COR-L47 (cell line): Measurements from ENCODE around the gene COL4A4.
"Not testable (repeated sequence)": the region's sequence is repeated elsewhere in the genome, so short reads cannot be mapped to it uniquely, and the experiment has no call there.

Experiments used
- DNase-seq: peaks from one replicate; lab custom pipeline; 2025; lab: John Stamatoyannopoulos, UW

The COL4A4 gene

DNA sequence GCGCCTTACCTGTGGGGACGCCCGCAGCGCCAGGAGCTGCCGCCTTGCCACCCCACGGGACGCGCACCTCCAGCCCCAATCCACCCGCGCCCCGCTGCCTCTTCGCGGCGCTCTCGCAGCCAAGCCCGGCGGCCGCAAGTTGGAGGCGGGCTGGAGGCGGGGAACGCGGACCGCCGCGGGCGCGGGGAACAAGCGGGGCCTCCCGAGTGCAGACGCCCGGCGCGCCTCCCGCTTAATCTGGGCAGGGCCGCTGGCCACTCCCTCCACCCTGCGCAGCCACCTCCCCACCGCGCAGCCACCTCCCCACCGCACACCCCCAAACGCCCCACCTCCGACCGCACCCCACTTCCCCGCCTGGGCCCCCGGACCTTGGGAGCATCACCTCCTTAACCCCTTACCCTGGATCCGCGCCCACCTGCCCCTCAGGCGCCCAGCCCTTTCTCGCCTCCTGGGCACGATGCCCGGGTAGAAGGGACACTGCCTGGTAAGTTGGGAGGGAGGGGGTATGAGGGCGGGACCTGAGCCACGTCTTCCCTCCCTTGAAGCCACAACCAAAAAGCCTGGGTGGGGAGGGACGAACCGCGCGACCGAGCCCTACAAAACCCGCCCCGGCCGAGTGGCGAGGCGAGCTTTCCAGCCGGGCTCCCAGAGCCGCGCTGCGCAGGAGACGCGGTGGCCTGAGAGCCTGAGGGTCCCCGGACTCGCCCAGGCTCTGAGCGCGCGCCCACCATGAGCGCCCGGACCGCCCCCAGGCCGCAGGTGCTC, at the start of gene COL4A4, which contains the start of gene COL4A3:
COL4A4 (minus strand) TSS at position 208 of the 765 bp plus-strand sequence. CDS start 16,722 bp downstream, outside the sequence.
COL4A3 (plus strand) TSS at position 627 of the 765 bp plus-strand sequence; CDS start at position 730, 103 bp downstream.
- peak; percentile 27 for DNase-seq

- no peak for DNase-seq
Measured at GRCh38 chr2:227207573-227207972, 43.6 kb upstream of the COL4A4 start.

DNA sequence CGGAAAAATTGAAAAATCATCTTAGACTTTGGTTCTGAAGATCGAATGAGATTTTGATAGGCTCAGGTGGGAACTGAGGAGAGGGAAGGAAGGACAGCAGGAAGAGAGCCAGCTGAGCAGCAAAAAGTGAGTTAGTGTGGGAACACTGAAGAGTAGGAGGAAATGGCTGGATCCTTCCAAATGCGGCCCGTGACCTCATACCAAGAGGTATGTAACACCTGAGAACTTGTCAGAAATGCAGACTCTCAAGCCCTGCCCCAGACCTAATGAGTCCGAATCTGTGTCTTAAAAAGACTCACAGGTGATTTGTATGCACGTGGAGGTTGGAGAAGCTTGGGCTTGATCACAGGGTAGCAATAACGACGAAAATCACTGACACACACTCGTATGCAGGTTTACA, 42.4 kb upstream of the COL4A4 start:
- DNase-seq: no peak

GRCh38 chr2:227205701-227206100, 41.7 kb upstream of the COL4A4 start:
- no peak for DNase-seq

DNA sequence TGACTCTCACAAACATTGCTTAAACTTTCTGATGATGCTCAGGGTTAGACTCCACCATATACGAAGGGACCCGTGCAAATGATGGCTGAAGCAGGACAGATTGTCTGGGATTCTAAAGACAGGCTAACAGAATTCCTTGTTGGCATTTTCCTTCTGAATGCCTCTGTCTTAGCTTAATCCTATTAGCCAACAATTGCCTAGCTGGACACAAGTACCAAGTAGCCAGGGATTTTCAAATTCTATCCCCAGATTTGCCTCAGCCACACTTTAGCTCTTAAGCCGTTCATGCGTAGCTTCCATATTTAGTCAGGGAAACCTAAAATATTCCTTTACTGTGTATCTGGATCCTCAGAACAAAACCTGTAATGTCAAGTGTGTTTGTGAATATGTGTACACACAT, 40.4 kb upstream of the COL4A4 start:
- DNase-seq: no peak

DNA sequence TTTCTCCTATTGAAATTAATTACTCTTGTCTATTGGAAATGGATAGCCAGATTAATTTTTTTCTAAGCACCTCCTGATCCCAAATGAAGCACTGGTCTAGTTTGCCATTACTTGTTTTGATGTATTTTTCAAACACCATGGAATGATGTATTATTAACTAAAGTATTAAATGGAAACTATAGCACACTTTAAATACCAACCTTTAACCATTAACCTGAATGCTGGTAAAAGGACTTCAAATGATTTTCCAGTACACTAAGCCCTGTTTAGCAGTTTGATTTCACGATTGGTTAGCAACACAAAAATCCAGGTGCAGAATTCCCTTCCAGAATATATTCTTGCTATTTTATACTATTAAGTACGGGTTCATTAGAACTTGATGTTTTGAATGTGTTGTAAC, 37.8 kb upstream of the COL4A4 start:
- DNase-seq: no peak

DNA sequence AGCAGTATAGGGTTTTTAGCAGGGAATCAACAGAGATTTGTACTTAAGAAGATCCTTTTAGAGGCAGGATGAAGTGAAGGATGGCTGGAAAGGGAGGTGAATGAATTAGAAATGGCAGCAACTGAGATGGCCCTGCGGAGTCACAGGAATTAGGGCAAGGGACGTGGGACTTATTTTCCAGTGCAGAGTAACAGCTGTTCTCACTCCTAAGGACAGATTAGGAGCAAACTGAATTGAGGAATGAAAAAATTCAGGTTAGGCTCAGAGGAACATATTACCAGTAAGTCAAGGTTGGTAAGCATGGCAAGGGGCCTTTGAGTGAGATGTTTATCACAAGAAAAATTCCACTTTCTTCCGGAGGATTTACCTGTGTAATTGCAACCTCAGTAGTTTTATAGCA, 34.9 kb upstream of the COL4A4 start:
- DNase-seq: no peak

- DNase-seq: no peak
Measured at GRCh38 chr2:227194219-227194618, 30.2 kb upstream of the COL4A4 start.

DNA sequence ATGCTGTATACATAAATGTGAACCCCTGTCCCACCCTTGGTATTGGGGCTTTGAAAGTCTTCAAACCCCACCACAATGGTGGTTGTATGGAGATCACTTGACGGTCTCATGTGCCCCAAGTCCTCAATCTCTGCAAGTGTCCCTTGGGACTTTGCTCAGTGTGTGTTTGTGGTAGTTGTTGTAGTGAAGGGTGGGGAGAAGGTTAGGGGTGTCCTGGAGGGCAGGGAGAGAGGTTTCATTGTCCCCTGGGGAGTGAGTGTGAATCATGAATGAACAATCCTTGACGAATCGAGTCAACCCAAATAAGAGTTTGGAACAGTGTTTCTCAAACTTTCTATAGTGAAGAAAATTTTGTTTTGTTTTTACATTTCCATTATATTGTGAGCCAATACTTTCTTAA, 28.5 kb upstream of the COL4A4 start:
- DNase-seq: no peak

- DNase-seq: no peak
Measured at GRCh38 chr2:227191367-227191766, 27.4 kb upstream of the COL4A4 start.

DNA sequence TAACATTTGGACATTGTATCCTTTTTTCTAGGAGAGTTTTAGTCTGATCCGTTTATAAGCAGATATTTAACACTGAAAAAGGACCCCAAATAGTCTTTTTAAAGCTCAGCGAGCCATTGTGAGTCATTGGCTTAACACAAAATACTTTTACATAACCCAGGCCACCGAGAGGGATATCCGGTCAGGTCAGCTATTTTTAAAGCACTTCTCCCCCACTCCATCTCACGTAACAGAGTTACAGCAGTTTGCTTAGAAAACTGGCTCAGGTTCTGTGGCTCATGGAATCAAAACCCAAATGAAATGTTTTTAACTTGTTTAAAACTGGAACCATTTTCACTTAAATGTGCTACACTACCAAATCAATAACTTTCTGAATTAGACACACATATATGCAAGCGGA, 24.3 kb upstream of the COL4A4 start:
- no peak for DNase-seq

DNA sequence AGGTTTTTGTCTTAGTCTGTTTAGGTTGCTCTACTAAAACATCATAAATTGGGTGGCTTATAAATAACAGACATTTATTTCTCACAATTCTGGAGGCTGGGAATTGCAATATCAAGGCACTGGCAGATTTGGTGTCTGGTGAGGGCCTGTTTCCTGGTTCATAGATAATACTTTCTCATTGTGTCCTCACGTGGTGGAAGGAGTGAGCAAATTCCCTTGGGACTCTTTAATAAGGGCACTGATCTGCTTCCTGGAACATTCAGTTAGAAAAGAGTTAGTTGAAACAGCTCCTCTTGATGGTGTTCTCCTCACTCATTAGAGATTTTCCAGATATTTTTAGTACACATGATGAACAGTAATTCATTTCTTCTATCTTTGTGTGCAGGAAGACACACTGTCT, 22.7 kb upstream of the COL4A4 start:
- no peak for DNase-seq

- DNase-seq: no peak
Measured at GRCh38 chr2:227185615-227186232, 21.7 kb upstream of the COL4A4 start.

DNA sequence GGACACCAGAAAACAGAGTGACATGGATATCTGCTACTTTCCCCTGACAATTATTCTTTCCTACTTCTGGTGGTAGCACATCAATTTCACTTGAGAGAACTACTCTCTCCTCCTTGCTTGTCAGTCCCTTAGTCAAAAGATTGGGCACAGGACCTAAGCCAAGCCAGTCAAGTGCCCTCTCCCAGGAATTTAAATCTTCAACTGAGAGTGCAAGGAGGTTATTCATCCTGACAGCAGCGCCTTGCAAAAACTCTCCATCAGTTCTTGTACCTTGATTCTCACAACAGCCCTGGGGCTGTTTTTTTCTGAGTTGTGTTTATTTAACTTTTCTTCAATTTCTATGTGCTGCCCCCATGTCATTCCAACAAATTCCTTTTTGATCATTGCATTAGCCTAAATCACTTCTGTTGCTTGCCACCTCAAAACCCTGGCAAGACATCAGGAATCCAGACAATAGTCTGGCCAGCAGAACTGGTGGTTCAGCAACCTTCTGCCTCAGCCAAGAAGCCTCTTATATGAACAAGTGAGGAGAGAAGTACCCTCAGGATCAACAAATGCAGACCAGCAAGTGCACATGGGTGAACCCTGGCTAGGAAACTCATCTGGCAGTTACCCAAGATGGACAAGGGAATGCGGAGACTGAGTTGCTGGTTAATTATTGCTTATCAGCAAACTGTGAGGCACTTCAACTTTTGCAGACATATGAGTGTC, 19.8 kb upstream of the COL4A4 start:
- DNase-seq: no peak

GRCh38 chr2:227182765-227183164, 18.8 kb upstream of the COL4A4 start:
- no peak for DNase-seq

DNA sequence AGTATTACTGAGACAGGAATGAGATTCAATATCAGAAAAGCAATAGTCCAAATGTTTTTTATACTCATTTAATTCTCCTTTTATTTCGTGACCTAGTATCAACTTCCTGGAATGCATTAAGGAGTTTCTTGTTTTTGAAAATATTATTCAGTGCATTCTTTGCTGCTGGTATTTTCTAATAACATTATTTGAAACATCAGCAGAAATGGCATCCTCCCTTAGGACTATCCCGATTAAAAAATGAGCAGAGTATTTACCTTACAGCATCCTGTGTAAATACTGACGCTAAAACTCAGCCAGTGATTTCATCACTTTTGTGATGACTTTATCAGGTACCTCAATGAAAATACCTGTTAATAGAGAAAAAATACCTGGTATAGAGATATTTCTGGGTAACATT, 16.8 kb upstream of the COL4A4 start:
- no peak for DNase-seq

GRCh38 chr2:227179988-227180685, 16.1 kb upstream of the COL4A4 start:
- DNase-seq: no peak

DNA sequence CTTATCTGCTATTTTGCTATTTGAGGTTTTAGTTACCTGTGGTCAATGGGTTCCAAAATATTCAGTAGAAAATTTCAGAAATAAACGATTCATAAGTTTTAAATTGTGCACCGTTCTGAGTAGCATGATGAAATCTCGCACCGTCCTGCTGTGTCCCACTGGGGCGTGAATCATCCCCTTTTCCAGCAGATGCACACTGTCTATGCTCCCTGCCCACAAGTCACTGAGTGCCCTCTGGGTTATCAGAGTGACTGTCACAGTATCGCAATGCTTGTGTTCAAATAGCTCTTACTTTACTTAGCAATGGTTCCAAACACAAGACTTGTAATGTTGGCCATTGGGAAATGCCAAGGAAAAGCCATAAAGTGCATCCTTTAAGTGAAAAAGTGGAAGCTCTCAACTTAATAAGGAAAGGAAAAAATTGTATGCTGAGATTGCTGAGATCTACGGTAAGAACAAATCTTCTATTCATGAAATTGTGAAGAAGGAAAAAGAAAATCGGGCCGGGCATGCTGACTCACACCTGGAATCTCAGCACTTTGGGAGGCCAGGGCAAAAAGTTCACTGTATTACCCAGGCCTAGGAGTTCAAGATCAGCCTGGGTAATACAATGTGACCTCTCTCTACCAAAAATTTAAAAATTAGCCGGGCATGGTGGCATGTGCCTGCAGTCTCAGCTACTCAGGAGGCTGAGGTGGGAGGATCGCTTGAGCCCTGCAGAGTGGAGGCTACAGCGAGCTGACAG, 13.8 kb upstream of the COL4A4 start:
- no peak for DNase-seq

DNA sequence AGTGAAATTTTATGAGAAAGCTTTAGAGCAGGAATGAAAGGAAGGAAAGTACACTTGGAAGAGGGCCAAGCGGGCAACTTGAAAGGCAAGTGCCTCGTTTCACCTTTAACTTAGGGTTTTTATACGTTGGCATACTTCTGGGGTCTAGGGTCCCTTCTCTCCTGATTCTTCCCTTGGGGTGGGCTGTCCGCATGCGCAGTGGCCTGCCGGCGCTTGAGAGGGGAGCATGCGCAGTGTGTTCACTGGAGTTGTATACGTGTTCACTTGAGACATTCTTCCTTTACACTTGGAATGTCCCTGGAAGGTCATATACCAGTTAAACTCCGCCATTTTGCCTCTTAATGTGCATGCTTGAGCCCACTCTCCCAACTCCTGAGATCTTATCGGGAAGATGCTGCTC, 7.8 kb upstream of the COL4A4 start:
- not testable (repeated sequence) for DNase-seq

GRCh38 chr2:227164763-227165291, 822 bp upstream of the COL4A4 start:
- peak; percentile 1 for DNase-seq

DNA sequence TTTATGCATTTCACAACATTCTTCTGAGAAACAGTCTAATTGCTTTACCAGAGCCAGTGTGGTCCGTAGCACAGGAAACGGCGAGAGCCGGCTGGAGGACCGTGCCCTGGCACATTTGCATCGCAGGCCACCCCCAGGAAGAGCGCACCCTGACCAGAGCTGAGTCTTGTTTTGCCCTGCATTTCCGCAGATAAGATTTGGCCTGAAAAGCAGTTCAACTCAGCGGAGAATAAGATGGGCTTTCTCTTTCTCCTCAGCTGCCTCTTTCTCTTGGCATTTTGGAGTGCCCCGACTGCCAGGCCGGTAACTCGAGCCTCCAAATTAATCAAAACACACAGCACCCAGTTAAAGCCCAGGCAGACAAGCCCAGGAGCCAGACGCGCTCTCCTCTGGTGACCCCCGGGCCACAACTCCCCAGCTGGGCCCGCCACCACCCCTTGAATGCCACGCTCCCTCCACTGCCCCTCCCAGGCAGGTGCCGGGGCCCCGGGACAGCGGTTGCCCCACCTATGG, 464 bp downstream of the COL4A4 start:
- no peak for DNase-seq
